HL-60/S4 (cell line): ENCODE results near the gene FOXJ3.

ENCODE experiments used
- in situ Hi-C: fragments of 300-500 bp; cut with MboI; formaldehyde crosslinking; loops from 2 replicates; pipeline ENCODE4 v1.14.3; 2022; ENCODE audit warnings: low sequenced_read_pairs

The FOXJ3 gene

GRCh38 chr1:42312576-42313212, 22.3 kb downstream of the FOXJ3 start:
- in situ Hi-C loops = no loop called here

GRCh38 chr1:42311897-42312296, 23.1 kb downstream of the FOXJ3 start:
- in situ Hi-C loops = no loop called here

- in situ Hi-C loops = no loop called here
Measured at GRCh38 chr1:42311138-42311537, 23.9 kb downstream of the FOXJ3 start.

GRCh38 chr1:42306977-42307376, 28.1 kb downstream of the FOXJ3 start:
- in situ Hi-C loops = no loop called here

- in situ Hi-C loops = no loop called here
Measured at GRCh38 chr1:42305639-42306038, 29.4 kb downstream of the FOXJ3 start.

GRCh38 chr1:42302034-42302433, 33.0 kb downstream of the FOXJ3 start:
- in situ Hi-C loops = no loop called here

GRCh38 chr1:42298520-42298919, 36.5 kb downstream of the FOXJ3 start:
- in situ Hi-C loops = no loop called here

GRCh38 chr1:42295816-42296215, 39.2 kb downstream of the FOXJ3 start:
- in situ Hi-C loops = no loop called here

GRCh38 chr1:42290130-42290529, 44.9 kb downstream of the FOXJ3 start:
- in situ Hi-C loops = no loop called here

- in situ Hi-C loops = no loop called here
Measured at GRCh38 chr1:42288311-42288985, 46.6 kb downstream of the FOXJ3 start.

- in situ Hi-C loops = no loop called here
Measured at GRCh38 chr1:42282867-42283583, 52.0 kb downstream of the FOXJ3 start.

GRCh38 chr1:42282024-42282579, 52.9 kb downstream of the FOXJ3 start:
- in situ Hi-C loops = no loop called here

GRCh38 chr1:42280821-42281220, 54.2 kb downstream of the FOXJ3 start:
- in situ Hi-C loops = no loop called here

- in situ Hi-C loops = no loop called here
Measured at GRCh38 chr1:42279055-42279454, 56.0 kb downstream of the FOXJ3 start.

- in situ Hi-C loops = no loop called here
Measured at GRCh38 chr1:42272920-42273319, 62.1 kb downstream of the FOXJ3 start.

- in situ Hi-C loops = no loop called here
Measured at GRCh38 chr1:42267904-42268303, 67.1 kb downstream of the FOXJ3 start.

- in situ Hi-C loops = no loop called here
Measured at GRCh38 chr1:42266253-42267135, 68.5 kb downstream of the FOXJ3 start.

GRCh38 chr1:42264511-42265190, 70.4 kb downstream of the FOXJ3 start:
- in situ Hi-C loops = no loop called here

GRCh38 chr1:42263019-42263418, 72.0 kb downstream of the FOXJ3 start:
- in situ Hi-C loops = no loop called here

GRCh38 chr1:42260376-42261070, 74.5 kb downstream of the FOXJ3 start:
- in situ Hi-C loops = no loop called here
